Caco-2 (cell line): ENCODE results near the gene GCSH. TPM values are rescaled to one million over a fixed set of nuclear protein-coding genes. Genes with fewer than 3 reads are reported as not detected.

Experiments
- BruUV-seq: library from RNA; stranded (reverse); fragments of 400-500 nt; replicated peaks from 2 replicates; lab custom pipeline; 2021; lab: Mats Ljungman, UMichigan
- CTCF ChIA-PET: fragments of 300-600 bp; sonication (Branson Sonifier 250); formaldehyde crosslinking; loops from one replicate; lab custom pipeline; 2022; ENCODE audit warnings: antibody characterized with exemption; lab: Charles Lee
- POLR2A ChIA-PET: fragments of 300-600 bp; sonication (Branson Sonifier 250); formaldehyde crosslinking; loops from one replicate; lab custom pipeline; 2022; ENCODE audit warnings: antibody characterized with exemption; lab: Charles Lee
- DNase-seq, 2 experiments: peaks; one replicate each; pipeline versions ENCODE4 v3.0.0 to v3.0.0-alpha.2; 2020 to 2022
- H3K27me3 ChIP-seq: replicated peaks from 2 replicates; pipeline ENCODE4 v1.6.0; 2011; ENCODE audit warnings: low read length; ENCODE audit not compliant: control insufficient read depth, insufficient read depth
- H3K36me3 ChIP-seq: 2 replicates; pipeline ENCODE4 v1.5.1; 2011; ENCODE audit warnings: low read length; ENCODE audit not compliant: control insufficient read depth, insufficient read depth
- H3K4me1 ChIP-seq: fragments of 250-450 bp; sonication (Bioruptor Pico); 2 replicates; pipeline ENCODE4 v1.5.1; 2020; ENCODE audit warnings: mild to moderate bottlenecking
- H3K4me3 ChIP-seq: 2 replicates; pipeline ENCODE4 v1.5.1; 2011; ENCODE audit warnings: low read depth, mild to moderate bottlenecking, control low read depth, low read length
- H3K9me3 ChIP-seq: fragments of 250-450 bp; sonication (Bioruptor Pico); 2 replicates; pipeline ENCODE4 v1.5.1; 2020; ENCODE audit warnings: mild to moderate bottlenecking, moderate library complexity
- H3K27ac Mint-ChIP-seq: one replicate; pipeline ENCODE4 v1.8.0; 2022; ENCODE audit warnings: mixed read lengths; ENCODE audit not compliant: unreplicated experiment
- H3K27me3 Mint-ChIP-seq: one replicate; pipeline ENCODE4 v1.8.0; 2022; ENCODE audit warnings: mixed read lengths; ENCODE audit not compliant: insufficient read depth, unreplicated experiment
- H3K36me3 Mint-ChIP-seq: one replicate; pipeline ENCODE4 v1.8.0; 2022; ENCODE audit warnings: mild to moderate bottlenecking, mixed read lengths; ENCODE audit not compliant: insufficient read depth, unreplicated experiment
- H3K4me1 Mint-ChIP-seq: one replicate; pipeline ENCODE4 v1.8.0; 2022; ENCODE audit warnings: low read depth, mixed read lengths; ENCODE audit not compliant: unreplicated experiment
- H3K4me3 Mint-ChIP-seq: one replicate; pipeline ENCODE4 v1.8.0; 2022; ENCODE audit warnings: mild to moderate bottlenecking, moderate library complexity, mixed read lengths; ENCODE audit not compliant: unreplicated experiment
- H3K9me3 Mint-ChIP-seq: one replicate; pipeline ENCODE4 v1.8.0; 2022; ENCODE audit warnings: mixed read lengths; ENCODE audit not compliant: unreplicated experiment
- CTCF ChIP-seq, 2 experiments: fragments of 200-600 bp in 1 of 2; IDR thresholded peaks; 1 replicate in 1 of 2; 2 replicates in 1 of 2; pipeline versions ENCODE4 v1.5.1 to v1.8.0; 2011 to 2022; ENCODE audit warnings: antibody characterized with exemption in 1 of 2, control low read depth in 1 of 2, inconsistent platforms in 1 of 2, low read depth in 1 of 2, low read length in 1 of 2, mild to moderate bottlenecking in 1 of 2, moderate library complexity in 1 of 2; ENCODE audit not compliant: insufficient read depth in 1 of 2, severe bottlenecking in 1 of 2, unreplicated experiment in 1 of 2
- intact Hi-C: fragments of 100-400 bp; cut with micrococcal nuclease; formaldehyde crosslinking; loops from one replicate; pipeline ENCODE4 v1.10.0; 2022; ENCODE audit not compliant: unreplicated experiment
- total RNA-seq: library from RNA; stranded (reverse); gene quantifications from 2 replicates; pipeline ENCODE4 v1.2.3, GENCODE V29; 2022

GCSH gene
- total RNA-seq, 1 experiment from 2014 or later, result 115 TPM

GRCh38 chr16:81088836-81089235 lies 7.4 kb downstream of the GCSH start:
- Mint-ChIP-seq H3K4me3 (no peak overlapping the region), H3K4me1 (no peaks in the 10 kb centered on the region), H3K36me3 (peaks cover 25% of the 10 kb centered on the region), H3K27ac (no peak overlapping the region), H3K9me3 (no peaks in the 10 kb centered on the region), H3K27me3 (no peaks in the 10 kb centered on the region)
- intact Hi-C loops, result no loop called here
- BruUV-seq, result no TSS peak
- H3K27me3 ChIP-seq, result no peaks in the 10 kb centered on the region
- no peak for DNase-seq
- H3K4me1 ChIP-seq, result no peaks in the 10 kb centered on the region
- no peaks in the 10 kb centered on the region for H3K36me3 ChIP-seq
- ChIA-PET POLR2A (no interaction called here), CTCF (no interaction called here)
- no peak for TF ChIP-seq CTCF (IDR thresholded peaks at IDR 0.05; ENCODE audit: insufficient read depth in 1 of 2, low read depth in 1 of 2, low read length in 1 of 2, severe bottlenecking in 1 of 2, unreplicated experiment in 1 of 2)
- H3K9me3 ChIP-seq, result no peaks in the 10 kb centered on the region
- H3K4me3 ChIP-seq, result no peak overlapping the region

GRCh38 chr16:81081014-81081413 lies 15.2 kb downstream of the GCSH start:
- Mint-ChIP-seq H3K27me3 (no peaks in the 10 kb centered on the region), H3K9me3 (no peaks in the 10 kb centered on the region), H3K27ac (no peak overlapping the region), H3K4me1 (no peaks in the 10 kb centered on the region), H3K4me3 (no peak overlapping the region), H3K36me3 (peaks cover 19% of the 10 kb centered on the region)
- TF ChIP-seq CTCF (IDR thresholded peaks at IDR 0.05; ENCODE audit: insufficient read depth in 1 of 2, low read depth in 1 of 2, low read length in 1 of 2, severe bottlenecking in 1 of 2, unreplicated experiment in 1 of 2), result no peak
- H3K4me3 ChIP-seq, result no peak overlapping the region
- CTCF ChIA-PET, result no interaction called here
- intact Hi-C loops, result no loop called here
- DNase-seq, result no peak
- H3K27me3 ChIP-seq, result no peaks in the 10 kb centered on the region
- no TSS peak for BruUV-seq
- peaks cover 7% of the 10 kb centered on the region; the same call in 1 of the 2 replicates for H3K4me1 ChIP-seq
- H3K9me3 ChIP-seq, result no peaks in the 10 kb centered on the region
- POLR2A ChIA-PET, result no interaction called here
- no peaks in the 10 kb centered on the region for H3K36me3 ChIP-seq

GRCh38 chr16:81080233-81080632 lies 16.0 kb downstream of the GCSH start:
- no TSS peak for BruUV-seq
- no peak for TF ChIP-seq CTCF (IDR thresholded peaks at IDR 0.05; ENCODE audit: insufficient read depth in 1 of 2, low read depth in 1 of 2, low read length in 1 of 2, severe bottlenecking in 1 of 2, unreplicated experiment in 1 of 2)
- Histone ChIP-seq H3K9me3 (no peaks in the 10 kb centered on the region), H3K27me3 (no peaks in the 10 kb centered on the region), H3K36me3 (no peaks in the 10 kb centered on the region), H3K4me1 (peaks cover 7% of the 10 kb centered on the region; the same call in 1 of the 2 replicates), H3K4me3 (no peak overlapping the region)
- H3K36me3 Mint-ChIP-seq, result peaks cover 17% of the 10 kb centered on the region
- ChIA-PET POLR2A (no interaction called here), CTCF (interaction anchor here (0.5 kb wide), 1 partner anchor 109 kb away, joined by 5 read pairs; no protein-coding TSS in a partner anchor)
- no peaks in the 10 kb centered on the region for H3K27me3 Mint-ChIP-seq
- no peaks in the 10 kb centered on the region for H3K9me3 Mint-ChIP-seq
- H3K4me3 Mint-ChIP-seq, result no peak overlapping the region
- DNase-seq, result no peak
- H3K27ac Mint-ChIP-seq, result no peak overlapping the region
- H3K4me1 Mint-ChIP-seq, result no peaks in the 10 kb centered on the region
- intact Hi-C loops, result no loop called here
